ENCODE results near the gene TRIP12. TPM values are rescaled to one million over a fixed set of nuclear protein-coding genes. Genes with fewer than 3 reads are reported as not detected.

TRIP12 gene
- total and polyA plus RNA-seq, 4 donors, result 18.6 to 358 (median 118) TPM

GRCh38 chr2:229917793-229918192, 4.0 kb downstream of the TRIP12 start:
- TF ChIP-seq CTCF (IDR thresholded peaks at IDR 0.05; ENCODE audit: control extremely low read depth, extremely low read depth), result no peak

GRCh38 chr2:229914171-229914570, 7.6 kb downstream of the TRIP12 start:
- H3K4me1 ChIP-seq (ENCODE audit: control insufficient read depth in 5 of 5, insufficient read depth in 5 of 5, low read length in 5 of 5), result peaks cover 0 to 22% (median 6%) of the 10 kb centered on the region in 5 donors
- ATAC-seq (ENCODE audit: insufficient read depth, low FRiP score) (no peak), DNase-seq (peak in 1 of 3 donors; percentile 3)
- no peaks in the 10 kb centered on the region for H3K9me3 ChIP-seq (ENCODE audit: control insufficient read depth in 4 of 4, insufficient read depth in 3 of 4, low read length in 3 of 4)
- no peak overlapping the region for H3K27ac ChIP-seq (ENCODE audit: low read depth in 1 of 2, low read length in 1 of 2)
- WGBS, 2 donors, result 58 to 82% methylated on average over 2 of the region's 2 CpGs
- peaks cover 0 to 3% (median 0%) of the 10 kb centered on the region in 4 donors for H3K36me3 ChIP-seq (ENCODE audit: control insufficient read depth in 4 of 4, insufficient read depth in 4 of 4, low read length in 4 of 4)
- H3K4me3 ChIP-seq, result no peak overlapping the region
- H3K27me3 ChIP-seq (ENCODE audit: control insufficient read depth in 3 of 3, insufficient read depth in 3 of 3, low read length in 2 of 3), result no peaks in the 10 kb centered on the region
- no peak for TF ChIP-seq CTCF (IDR thresholded peaks at IDR 0.05; ENCODE audit: control extremely low read depth, extremely low read depth)
- H3K9ac ChIP-seq (ENCODE audit: insufficient read depth in 1 of 2, low read length in 2 of 2), result no peak overlapping the region

More at GRCh38 chr2:229917793-229918192, 4.0 kb downstream of the TRIP12 start:
- WGBS, 2 donors, result 95 to 97% methylated on average over 5 of the region's 5 CpGs
- H3K27ac ChIP-seq (ENCODE audit: low read depth in 1 of 2, low read length in 1 of 2), result no peak overlapping the region
- no peaks in the 10 kb centered on the region for H3K9me3 ChIP-seq (ENCODE audit: control insufficient read depth in 4 of 4, insufficient read depth in 3 of 4, low read length in 3 of 4)
- DNase-seq, result no peak
- H3K27me3 ChIP-seq (ENCODE audit: control insufficient read depth in 3 of 3, insufficient read depth in 3 of 3, low read length in 2 of 3), result no peaks in the 10 kb centered on the region
- peaks cover 2 to 17% (median 7%) of the 10 kb centered on the region in 5 donors for H3K4me1 ChIP-seq (ENCODE audit: control insufficient read depth in 5 of 5, insufficient read depth in 5 of 5, low read length in 5 of 5)
- H3K9ac ChIP-seq (ENCODE audit: insufficient read depth in 1 of 2, low read length in 2 of 2), result no peak overlapping the region
- H3K4me3 ChIP-seq, result no peak overlapping the region
- no peaks in the 10 kb centered on the region for H3K36me3 ChIP-seq (ENCODE audit: control insufficient read depth in 4 of 4, insufficient read depth in 4 of 4, low read length in 4 of 4)
- no peak for ATAC-seq (ENCODE audit: insufficient read depth, low FRiP score)

GRCh38 chr2:229910832-229911412, 10.9 kb downstream of the TRIP12 start:
- ATAC-seq (ENCODE audit: insufficient read depth, low FRiP score), result no peak
- WGBS, 2 donors, result 68 to 84% methylated on average over 1 of the region's 1 CpG
- H3K27me3 ChIP-seq (ENCODE audit: control insufficient read depth in 3 of 3, insufficient read depth in 3 of 3, low read length in 2 of 3), result no peaks in the 10 kb centered on the region
- TF ChIP-seq CTCF (IDR thresholded peaks at IDR 0.05; ENCODE audit: control extremely low read depth, extremely low read depth), result peak; percentile 26
- H3K9me3 ChIP-seq (ENCODE audit: control insufficient read depth in 4 of 4, insufficient read depth in 3 of 4, low read length in 3 of 4), result no peaks in the 10 kb centered on the region
- H3K4me3 ChIP-seq, result no peak overlapping the region
- peak in 1 of 3 donors; percentile 3 for DNase-seq
- H3K36me3 ChIP-seq (ENCODE audit: control insufficient read depth in 4 of 4, insufficient read depth in 4 of 4, low read length in 4 of 4), result peaks cover 0 to 7% (median 3%) of the 10 kb centered on the region in 4 donors
- no peak overlapping the region for H3K27ac ChIP-seq (ENCODE audit: low read depth in 1 of 2, low read length in 1 of 2)
- peaks cover 0 to 22% (median 6%) of the 10 kb centered on the region in 5 donors for H3K4me1 ChIP-seq (ENCODE audit: control insufficient read depth in 5 of 5, insufficient read depth in 5 of 5, low read length in 5 of 5)
- H3K9ac ChIP-seq (ENCODE audit: insufficient read depth in 1 of 2, low read length in 2 of 2), result no peak overlapping the region

Data from lung (tissue), 12 donors.